OCI-LY7 (cell line): ENCODE measurements around the gene TNXB. TPM values are rescaled to one million over a fixed set of nuclear protein-coding genes. Genes with fewer than 3 reads are reported as not detected.

Experiments used
- BruUV-seq: library from RNA; stranded (reverse); fragments of 400-500 nt; replicated peaks from 2 replicates; lab custom pipeline; 2021; lab: Mats Ljungman, UMichigan
- CTCF ChIA-PET: fragments of 300-600 bp; sonication (Branson Sonifier 250); formaldehyde crosslinking; loops from one replicate; lab custom pipeline; 2022; ENCODE audit warnings: antibody characterized with exemption; ENCODE audit not compliant: unreplicated experiment; lab: Charles Lee
- POLR2A ChIA-PET: fragments of 300-600 bp; sonication (Branson Sonifier 250); formaldehyde crosslinking; loops from one replicate; lab custom pipeline; 2022; ENCODE audit warnings: antibody characterized with exemption; lab: Charles Lee
- DNase-seq: peaks from one replicate; pipeline ENCODE4 v3.0.0-alpha.2; 2015; ENCODE audit warnings: low spot score
- H2AFZ ChIP-seq: fragments of 200-600 bp; sonication (generic), shearing (Covaris generic); 2 replicates; pipeline ENCODE4 v1.6.1; 2014; ENCODE audit warnings: mild to moderate bottlenecking, antibody characterized with exemption, low read length, moderate library complexity
- H3K27ac ChIP-seq: fragments of 200-600 bp; sonication (generic); 2 replicates; pipeline ENCODE4 v1.5.1; 2014; ENCODE audit warnings: mixed run types, low read depth, mild to moderate bottlenecking, moderate library complexity, low read length, inconsistent platforms; ENCODE audit not compliant: poor library complexity, severe bottlenecking
- H3K36me3 ChIP-seq: fragments of 200-600 bp; sonication (generic); 2 replicates; pipeline ENCODE4 v1.6.1; 2014; ENCODE audit warnings: mild to moderate bottlenecking, antibody characterized with exemption, low read length, moderate library complexity, mixed read lengths; ENCODE audit not compliant: insufficient read depth
- H3K4me1 ChIP-seq: fragments of 200-600 bp; sonication (generic); 2 replicates; pipeline ENCODE4 v1.5.1; 2014; ENCODE audit warnings: mild to moderate bottlenecking, low read length; ENCODE audit not compliant: insufficient read depth, poor library complexity, severe bottlenecking
- H3K4me2 ChIP-seq: fragments of 200-600 bp; sonication (generic); 2 replicates; pipeline ENCODE4 v1.6.1; 2014; ENCODE audit warnings: mild to moderate bottlenecking, low read length
- H3K4me3 ChIP-seq: fragments of 200-600 bp; sonication (generic); 2 replicates; pipeline ENCODE4 v1.5.1; 2014; ENCODE audit warnings: mild to moderate bottlenecking, low read depth, low read length; ENCODE audit not compliant: poor library complexity, severe bottlenecking
- H3K79me2 ChIP-seq: fragments of 200-600 bp; sonication (generic); 2 replicates; pipeline ENCODE4 v1.6.1; 2016; ENCODE audit warnings: low read depth, mild to moderate bottlenecking, low read length, moderate library complexity, mixed read lengths; ENCODE audit not compliant: insufficient read depth
- H3K9me2 ChIP-seq: fragments of 200-600 bp; sonication (generic); 2 replicates; pipeline ENCODE4 v1.6.1; 2016; ENCODE audit warnings: mild to moderate bottlenecking, low read length, mixed read lengths; ENCODE audit not compliant: insufficient read depth
- H3K9me3 ChIP-seq: fragments of 200-600 bp; sonication (generic); 2 replicates; pipeline ENCODE4 v1.6.1; 2014; ENCODE audit warnings: mild to moderate bottlenecking, mixed run types, low read length, mixed read lengths
- H4K20me1 ChIP-seq: fragments of 200-600 bp; sonication (generic); 2 replicates; pipeline ENCODE4 v1.6.1; 2014; ENCODE audit warnings: mild to moderate bottlenecking, antibody characterized with exemption, low read length, moderate library complexity, mixed read lengths; ENCODE audit not compliant: insufficient read depth
- EZH2phosphoT487 ChIP-seq: fragments of 200-600 bp; sonication (generic); IDR thresholded peaks from 2 replicates; pipeline ENCODE4 v1.6.1; 2018; ENCODE audit warnings: low read depth, borderline replicate concordance, mild to moderate bottlenecking, mixed run types, antibody characterized with exemption, low read length, moderate library complexity, mixed read lengths
- intact Hi-C: fragments of 100-400 bp; cut with micrococcal nuclease; formaldehyde crosslinking; loops from one replicate; pipeline ENCODE4 v1.10.0; 2022; ENCODE audit not compliant: unreplicated experiment
- total RNA-seq, 2 experiments: library from RNA; depleted of rRNA in 1 of 2; stranded (reverse); fragments of >200 nt in 1 of 2; shearing (Covaris generic) in 1 of 2; gene quantifications; 2 replicates each; pipeline ENCODE4 v1.2.3, GENCODE V29; 2014 to 2022
- TF ChIP-seq, protein P1 (sequence below): fragments of 200-600 bp; sonication (generic); conservative IDR thresholded peaks from 2 replicates; pipeline ENCODE4 v1.5.1; 2014; ENCODE audit warnings: mild to moderate bottlenecking, antibody characterized with exemption, low read length, moderate library complexity, mixed read lengths

The TNXB gene
- total RNA-seq, 2 experiments from 2014 or later = 1.7 to 9.2 TPM

DNA sequence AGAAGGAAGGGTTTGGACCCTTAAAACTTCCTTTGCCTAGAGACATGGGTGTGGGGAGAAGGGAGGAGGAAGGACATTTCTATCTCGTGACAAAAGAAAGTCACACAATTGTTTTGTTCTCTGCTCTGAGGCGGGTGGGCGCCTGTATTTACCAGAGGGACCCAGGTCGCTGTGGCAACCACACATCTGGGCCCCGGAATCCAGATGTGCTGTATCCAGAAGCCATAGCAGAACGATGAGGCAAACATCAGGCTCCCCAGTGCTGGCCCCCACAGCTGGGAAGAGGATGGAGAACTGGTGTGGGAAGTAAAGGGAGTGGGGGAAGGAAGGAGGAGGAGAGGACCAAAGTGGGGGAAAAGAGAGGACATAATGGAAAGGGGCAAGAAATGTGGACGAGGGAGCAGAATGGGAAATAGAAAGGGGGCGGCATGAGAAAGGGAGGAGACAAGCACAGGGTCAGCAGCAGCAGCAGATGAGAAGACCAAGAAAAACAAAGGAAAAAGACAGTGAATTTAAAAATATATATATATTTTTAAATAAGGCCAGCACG lies 3.4 kb upstream of the TNXB start:
- DNase-seq = no peak
- H3K4me1 ChIP-seq = no peaks in the 10 kb centered on the region
- no peak overlapping the region for H3K4me2 ChIP-seq
- ChIA-PET CTCF (no interaction called here), POLR2A (no interaction called here)
- H3K27ac ChIP-seq = no peak overlapping the region
- H3K36me3 ChIP-seq = peaks cover 32% of the 10 kb centered on the region; the same call in 1 of the 2 replicates
- no peaks in the 10 kb centered on the region for H3K9me3 ChIP-seq
- TSS peak; percentile 23 for BruUV-seq
- no peaks in the 10 kb centered on the region for H3K79me2 ChIP-seq
- TF ChIP-seq EZH2phosphoT487 = no peak
- TF ChIP-seq, protein P1, sequence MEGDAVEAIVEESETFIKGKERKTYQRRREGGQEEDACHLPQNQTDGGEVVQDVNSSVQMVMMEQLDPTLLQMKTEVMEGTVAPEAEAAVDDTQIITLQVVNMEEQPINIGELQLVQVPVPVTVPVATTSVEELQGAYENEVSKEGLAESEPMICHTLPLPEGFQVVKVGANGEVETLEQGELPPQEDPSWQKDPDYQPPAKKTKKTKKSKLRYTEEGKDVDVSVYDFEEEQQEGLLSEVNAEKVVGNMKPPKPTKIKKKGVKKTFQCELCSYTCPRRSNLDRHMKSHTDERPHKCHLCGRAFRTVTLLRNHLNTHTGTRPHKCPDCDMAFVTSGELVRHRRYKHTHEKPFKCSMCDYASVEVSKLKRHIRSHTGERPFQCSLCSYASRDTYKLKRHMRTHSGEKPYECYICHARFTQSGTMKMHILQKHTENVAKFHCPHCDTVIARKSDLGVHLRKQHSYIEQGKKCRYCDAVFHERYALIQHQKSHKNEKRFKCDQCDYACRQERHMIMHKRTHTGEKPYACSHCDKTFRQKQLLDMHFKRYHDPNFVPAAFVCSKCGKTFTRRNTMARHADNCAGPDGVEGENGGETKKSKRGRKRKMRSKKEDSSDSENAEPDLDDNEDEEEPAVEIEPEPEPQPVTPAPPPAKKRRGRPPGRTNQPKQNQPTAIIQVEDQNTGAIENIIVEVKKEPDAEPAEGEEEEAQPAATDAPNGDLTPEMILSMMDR = no peak
- no peaks in the 10 kb centered on the region for H3K9me2 ChIP-seq
- H4K20me1 ChIP-seq = no peaks in the 10 kb centered on the region; the same call in 1 of the 2 replicates
- H3K4me3 ChIP-seq = no peak overlapping the region
- intact Hi-C loops = no loop called here
- H2AFZ ChIP-seq = no peak overlapping the region

DNA sequence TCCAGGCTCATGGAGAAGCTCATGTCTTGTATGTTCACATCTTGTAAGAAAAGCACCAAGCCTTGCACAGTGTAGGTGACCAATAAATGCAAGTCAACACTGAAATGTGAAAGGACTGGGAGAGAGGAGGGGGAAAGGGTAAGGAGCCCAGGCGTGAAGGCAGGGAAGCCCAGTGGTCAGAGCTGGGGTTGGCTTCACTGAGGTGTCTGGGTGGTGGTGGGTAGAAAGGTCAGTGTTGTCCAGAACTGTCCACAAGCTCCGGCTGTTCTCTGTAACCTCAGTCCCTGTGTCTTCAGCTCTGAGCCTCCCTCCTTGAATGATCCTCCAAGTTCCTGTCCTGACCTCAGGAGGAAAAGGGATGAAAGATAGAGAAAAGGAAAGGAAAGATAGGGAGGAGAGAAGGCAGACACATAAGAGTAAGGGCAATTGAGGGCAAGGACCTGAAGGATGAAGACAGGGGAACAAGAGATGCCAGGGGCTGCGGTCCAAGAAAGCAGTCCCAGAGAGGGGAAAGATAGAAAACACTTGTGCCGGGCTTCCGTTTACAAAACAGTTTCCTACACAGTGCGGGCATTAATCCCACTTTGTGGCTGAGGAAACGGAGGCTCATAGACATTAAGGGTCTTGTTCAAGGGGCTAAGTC lies 2.4 kb upstream of the TNXB start:
- Histone ChIP-seq H3K36me3 (peaks cover 22% of the 10 kb centered on the region; the same call in 1 of the 2 replicates), H3K4me1 (no peaks in the 10 kb centered on the region), H3K4me2 (no peak overlapping the region), H3K79me2 (no peaks in the 10 kb centered on the region), H3K27ac (no peak overlapping the region), H3K4me3 (no peak overlapping the region), H4K20me1 (no peaks in the 10 kb centered on the region; the same call in 1 of the 2 replicates), H2AFZ (no peak overlapping the region), H3K9me3 (no peaks in the 10 kb centered on the region), H3K9me2 (no peaks in the 10 kb centered on the region)
- CTCF ChIA-PET = no interaction called here
- POLR2A ChIA-PET = interaction anchor here (0.5 kb wide), 1 partner anchor 672 kb away, joined by 3 read pairs; no protein-coding TSS in a partner anchor
- no TSS peak for BruUV-seq
- intact Hi-C loops = no loop called here
- TF ChIP-seq, protein P1 = no peak
- TF ChIP-seq EZH2phosphoT487 = no peak
- no peak for DNase-seq

DNA sequence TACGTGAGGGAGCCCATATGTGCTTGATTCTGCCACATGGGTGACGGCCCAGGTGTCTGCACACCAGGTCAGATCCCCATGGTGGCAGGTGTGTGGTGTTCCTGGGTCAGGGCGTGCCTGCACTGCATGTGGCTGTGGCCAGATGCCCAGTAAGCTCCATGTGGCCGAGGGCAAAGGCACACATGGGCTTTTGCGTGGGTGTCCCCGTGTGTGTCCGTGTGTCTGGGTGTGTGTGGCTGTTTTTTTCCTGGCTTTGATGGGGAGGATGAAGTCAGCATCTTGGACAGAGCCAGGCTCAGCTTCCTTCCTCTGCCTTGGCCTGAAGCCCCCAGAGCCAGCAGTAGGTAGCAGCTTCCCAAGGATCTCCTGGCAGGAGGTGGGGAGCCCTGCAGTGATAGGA lies 1.5 kb upstream of the TNXB start:
- no peak overlapping the region for H3K4me2 ChIP-seq
- CTCF ChIA-PET = interaction anchor here (0.6 kb wide), 1 partner anchor 86 kb away, joined by 15 read pairs; no protein-coding TSS in a partner anchor
- no peaks in the 10 kb centered on the region for H3K9me3 ChIP-seq
- POLR2A ChIA-PET = no interaction called here
- DNase-seq = no peak
- peaks cover 13% of the 10 kb centered on the region; the same call in 1 of the 2 replicates for H3K36me3 ChIP-seq
- H2AFZ ChIP-seq = no peak overlapping the region
- no TSS peak for BruUV-seq
- no peak for TF ChIP-seq EZH2phosphoT487
- TF ChIP-seq, protein P1 = no peak
- no peaks in the 10 kb centered on the region for H3K4me1 ChIP-seq
- no peaks in the 10 kb centered on the region for H3K79me2 ChIP-seq
- H4K20me1 ChIP-seq = no peaks in the 10 kb centered on the region; the same call in 1 of the 2 replicates
- intact Hi-C loops = no loop called here
- no peak overlapping the region for H3K4me3 ChIP-seq
- H3K27ac ChIP-seq = no peak overlapping the region
- H3K9me2 ChIP-seq = no peaks in the 10 kb centered on the region
